ENCODE results near the gene SIGLECL1.

The SIGLECL1 gene

DNA sequence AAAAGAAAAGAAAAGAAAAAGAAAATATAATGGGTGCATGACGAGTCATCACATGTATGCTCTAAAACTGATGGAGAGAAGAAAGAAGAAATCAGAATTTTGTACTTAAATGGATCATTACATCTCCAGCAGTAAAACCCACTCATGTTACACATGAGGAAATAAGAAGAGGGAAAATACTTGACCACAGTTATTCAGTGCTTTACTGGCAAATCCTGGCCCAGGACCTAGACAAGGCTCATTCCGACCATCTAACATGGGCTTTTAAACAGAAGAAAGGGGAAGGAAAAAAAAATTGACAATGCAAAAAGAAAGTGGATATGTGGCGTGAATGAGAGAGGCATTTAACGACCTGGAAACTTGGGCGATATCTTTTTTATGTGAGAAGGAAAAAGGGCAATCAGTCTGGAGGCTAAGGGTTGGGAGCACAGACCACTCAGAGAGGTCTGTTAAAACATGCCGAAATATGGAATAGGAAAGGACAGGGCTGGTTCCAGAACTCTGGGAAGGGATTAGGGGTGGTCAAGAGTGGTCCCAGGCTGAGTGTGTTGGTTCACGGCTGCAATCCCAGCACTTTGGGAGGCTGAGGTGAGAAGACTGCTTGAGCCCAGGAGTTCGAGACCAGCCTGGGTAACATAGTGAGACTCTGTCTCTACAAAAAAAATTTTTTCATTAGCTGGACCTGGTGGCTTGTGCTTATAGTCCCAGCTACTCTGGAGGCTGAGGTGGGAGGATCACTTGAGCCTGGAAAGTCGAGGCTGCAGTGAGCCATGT lies 1.6 kb downstream of the SIGLECL1 start:
- no peak for DNase-seq

GRCh38 chr19:51253088-51253806 lies 2.4 kb downstream of the SIGLECL1 start:
- no peak for DNase-seq

- no peak for DNase-seq
Measured at GRCh38 chr19:51256155-51256625, 5.3 kb downstream of the SIGLECL1 start.

DNA sequence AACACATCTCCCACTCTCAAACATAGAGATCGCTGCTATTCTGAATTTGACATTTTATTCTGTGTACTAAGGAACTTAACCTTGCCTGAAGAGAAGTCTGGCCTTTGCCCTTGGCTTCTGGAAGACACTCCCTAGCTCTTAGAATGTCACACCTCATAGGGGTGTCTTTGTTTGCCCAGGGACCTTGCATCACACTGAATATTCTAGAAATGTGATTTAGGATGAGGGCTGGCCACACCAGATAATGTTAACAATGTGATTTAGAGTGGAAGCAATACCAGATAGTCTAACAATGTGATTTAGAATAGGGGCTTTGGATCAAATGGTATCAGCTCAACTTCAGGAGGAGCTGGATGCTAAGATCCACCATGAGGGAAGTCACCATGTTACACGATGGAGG lies 6.6 kb downstream of the SIGLECL1 start:
- no peak for DNase-seq

DNA sequence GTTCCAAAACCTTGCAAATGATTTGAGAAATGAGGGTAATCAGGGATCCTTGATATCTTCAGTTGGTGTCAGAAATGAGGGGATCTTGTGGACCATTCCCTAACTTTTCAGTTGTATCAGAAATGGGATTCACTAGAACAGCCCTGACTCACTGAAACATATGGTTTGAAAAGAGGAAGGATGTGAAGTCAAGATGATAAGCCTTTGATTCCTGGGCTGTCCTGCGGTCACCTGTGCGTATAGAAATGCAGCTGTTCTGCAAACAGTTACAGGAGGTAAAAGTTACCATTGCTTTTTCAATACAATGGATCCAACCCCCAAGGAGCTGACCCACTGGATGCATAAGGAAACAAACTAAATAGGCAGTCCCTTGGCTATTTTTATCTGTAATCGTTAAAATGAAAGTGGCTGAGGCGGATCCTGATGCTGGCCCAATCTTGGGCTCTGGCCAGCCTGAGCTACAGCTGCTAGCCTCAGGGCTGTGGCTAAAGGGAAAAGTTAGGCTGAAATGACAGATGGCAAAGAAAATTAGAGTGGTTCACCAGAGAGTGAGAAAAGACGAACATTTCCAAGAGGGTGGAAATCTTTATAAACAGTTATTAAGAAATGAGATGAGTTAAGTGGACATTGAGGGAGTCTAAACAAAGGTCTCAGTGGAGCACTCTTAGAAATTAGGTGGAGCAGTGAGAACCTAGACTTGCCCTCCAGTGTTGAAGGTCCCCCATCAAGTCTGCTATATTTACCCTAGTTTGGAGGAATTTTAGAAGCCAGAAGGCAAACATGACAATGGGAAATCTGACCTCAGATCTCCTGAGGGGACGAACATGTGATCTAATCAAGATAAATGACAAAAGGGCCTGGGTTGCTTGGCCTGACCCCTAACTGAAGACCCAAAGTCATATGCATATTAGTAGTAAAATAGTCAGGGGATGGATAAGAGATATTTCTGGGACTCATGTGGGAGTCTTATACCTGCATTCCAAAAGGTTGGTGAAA lies 7.6 kb downstream of the SIGLECL1 start:
- DNase-seq = no peak

DNA sequence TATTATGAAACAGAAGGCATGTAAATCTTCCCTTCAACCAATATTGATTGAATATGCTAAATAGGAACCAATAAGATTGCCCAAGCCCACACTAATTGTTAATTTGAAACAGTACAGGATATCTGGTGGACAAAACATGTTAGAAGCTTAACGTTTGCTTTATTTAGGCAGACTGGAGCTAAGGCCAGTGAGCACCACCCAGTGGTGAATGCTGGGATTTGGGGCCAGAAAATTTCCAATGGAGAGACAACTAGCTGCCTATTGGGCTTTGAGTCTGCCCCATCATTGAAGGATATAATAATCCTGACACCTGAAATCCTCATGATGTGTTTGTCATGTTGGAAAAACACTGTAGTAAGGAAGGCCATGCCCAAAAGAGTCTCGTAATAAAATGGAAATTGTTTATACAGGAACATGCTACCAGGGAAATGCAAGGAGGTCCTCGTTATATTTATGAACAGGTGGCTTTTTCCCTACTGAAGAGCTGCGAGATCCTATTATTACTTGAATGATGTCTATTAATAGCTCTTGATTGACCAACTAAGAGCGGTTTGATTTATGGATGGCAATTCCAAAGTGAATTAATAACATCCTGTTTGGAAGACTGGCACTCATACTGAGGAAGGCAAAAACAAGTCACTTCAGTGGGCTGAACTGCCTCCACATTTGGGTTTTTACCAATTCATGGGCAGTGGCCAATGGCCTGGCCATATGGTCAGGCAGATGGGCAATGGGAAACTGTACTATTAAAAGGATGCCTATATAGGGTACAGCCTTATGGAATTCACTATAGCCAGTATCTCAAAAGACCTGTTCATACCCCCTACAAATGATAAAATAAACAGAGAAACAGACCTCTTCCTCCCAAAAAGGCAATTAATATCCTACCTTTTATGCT lies 8.7 kb downstream of the SIGLECL1 start:
- peak in 30 of 58 donors; percentile 0 to 53 (median 4) for DNase-seq

DNA sequence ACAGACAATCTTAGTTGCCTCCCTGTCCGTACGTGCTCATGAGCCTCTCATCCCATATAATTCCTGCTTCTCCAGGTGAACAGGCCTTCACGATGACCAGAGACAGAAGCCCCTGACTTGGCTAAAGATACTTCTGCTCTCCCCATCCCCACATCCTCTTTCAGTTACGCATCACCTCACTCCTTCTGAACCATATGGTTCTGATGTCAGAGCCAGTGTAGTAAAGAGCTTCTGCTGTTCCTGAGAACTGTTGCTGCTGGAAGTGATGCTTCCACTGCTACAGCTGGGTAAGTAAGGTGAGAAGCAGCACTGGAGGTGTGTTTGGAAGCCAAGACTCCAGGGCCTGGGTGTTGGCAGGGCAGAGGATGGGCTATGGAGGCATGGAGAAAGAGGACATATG lies 12.9 kb downstream of the SIGLECL1 start:
- no peak for DNase-seq

DNA sequence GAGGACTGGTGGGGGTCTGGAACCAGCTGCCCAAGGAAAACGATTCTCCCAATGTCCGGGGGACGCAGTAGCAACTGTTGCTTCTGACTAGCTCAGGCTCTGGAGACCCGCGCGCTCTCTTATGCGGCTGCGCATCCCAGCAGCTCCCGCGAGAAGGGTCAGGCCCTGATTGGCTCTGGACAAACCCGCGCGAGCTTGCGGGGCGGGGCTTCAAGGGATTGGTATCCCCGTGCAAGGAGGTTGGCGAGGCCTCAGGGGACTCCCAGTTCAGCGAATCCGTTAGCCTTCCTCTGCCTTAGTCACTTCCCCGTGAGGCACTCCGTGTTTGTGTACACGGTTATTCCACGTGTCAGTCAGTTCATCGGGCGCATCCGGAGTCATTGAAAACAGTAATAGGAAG lies 20.2 kb downstream of the SIGLECL1 start:
- peak in 3 of 58 donors; percentile 2 to 8 (median 7) for DNase-seq

GRCh38 chr19:51272183-51272810 lies 21.4 kb downstream of the SIGLECL1 start:
- no peak for DNase-seq

DNA sequence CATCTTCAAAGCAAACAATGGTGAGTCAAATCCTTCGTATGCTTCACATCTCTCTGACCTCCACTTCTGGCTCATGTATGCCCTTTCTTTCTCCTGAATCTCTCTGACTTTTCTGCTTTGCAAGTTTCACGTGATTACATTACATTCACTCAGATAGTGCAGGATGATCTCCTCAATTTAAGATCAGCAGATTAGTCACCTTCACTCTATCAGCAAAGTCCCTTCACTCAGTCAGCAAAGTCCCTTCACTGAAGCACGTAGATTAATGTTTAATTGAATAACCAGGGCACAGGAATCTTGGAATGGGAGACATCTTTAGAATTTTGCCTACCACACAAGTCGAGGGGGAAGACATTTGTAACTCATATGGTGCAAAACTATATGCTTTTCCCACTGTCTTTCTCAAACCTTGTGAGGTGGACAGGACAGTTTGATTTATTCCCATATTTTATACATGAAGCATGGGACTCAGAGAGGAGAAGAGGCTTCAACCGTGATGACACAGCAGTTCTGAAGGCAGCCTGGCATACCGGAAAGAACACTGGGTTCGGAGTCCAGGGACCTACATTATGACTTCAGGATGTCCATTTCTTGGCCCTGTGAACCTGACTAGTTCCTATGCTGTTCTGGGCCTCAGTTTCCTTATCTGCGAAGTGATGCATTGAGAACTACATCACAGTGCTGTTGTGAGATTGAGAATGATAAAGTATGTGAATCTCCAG lies 23.3 kb downstream of the SIGLECL1 start:
- no peak for DNase-seq

DNA sequence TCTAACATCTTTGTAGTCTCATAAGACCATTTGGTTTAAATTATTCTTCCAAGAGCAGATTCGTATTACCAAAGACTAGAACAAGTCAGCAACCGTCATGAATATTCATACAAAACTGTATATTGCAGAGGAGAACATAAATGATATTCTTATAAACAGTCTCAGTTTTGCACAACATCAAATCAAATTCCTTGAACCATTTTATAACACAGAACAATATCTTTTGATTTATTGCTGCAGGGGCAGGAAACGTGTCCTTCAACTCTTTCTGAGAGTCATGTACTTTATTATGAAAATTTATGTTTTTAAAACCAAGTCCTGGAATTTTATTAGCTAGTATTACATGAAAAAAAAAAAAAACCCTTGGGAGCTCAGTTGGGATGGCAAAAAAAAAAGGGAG lies 26.2 kb downstream of the SIGLECL1 start:
- DNase-seq = no peak

DNA sequence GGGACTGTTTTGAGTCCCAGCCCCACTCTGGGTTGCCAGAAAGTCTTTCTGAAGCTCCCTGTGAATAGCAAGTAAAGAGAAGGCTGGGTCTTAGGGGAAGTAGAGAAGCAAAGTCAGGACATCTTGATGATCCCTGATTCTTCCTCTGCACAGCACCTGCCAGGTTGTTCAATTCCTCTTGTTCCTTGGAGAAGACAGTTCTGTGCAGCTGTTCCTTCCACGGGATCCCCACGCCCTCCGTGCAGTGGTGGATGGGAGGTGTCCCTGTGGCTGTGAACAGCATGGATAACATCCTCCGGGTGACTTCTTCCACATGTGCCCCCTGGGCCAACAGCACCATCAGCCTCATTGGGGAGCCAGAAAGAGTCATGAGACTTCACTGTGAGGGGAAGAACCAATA lies 31.5 kb downstream of the SIGLECL1 start:
- no peak for DNase-seq

DNA sequence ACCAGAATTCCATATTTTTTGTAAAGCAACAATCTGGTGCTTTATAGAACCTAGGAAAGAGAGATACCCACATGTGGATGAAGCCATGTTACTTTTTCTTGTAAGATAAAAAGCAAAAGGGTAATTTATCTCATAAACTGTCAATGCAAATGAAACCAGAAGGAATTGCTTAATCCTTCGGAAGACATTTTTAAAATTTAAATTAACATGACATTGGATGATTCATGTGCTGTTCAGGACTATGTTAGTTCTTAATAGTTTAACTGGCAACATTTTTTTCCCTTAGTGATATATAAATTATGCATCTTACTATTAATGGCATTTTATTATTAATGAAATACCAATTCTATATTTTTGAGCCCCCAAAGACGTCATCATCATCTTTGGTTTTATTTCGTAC lies 34.8 kb downstream of the SIGLECL1 start:
- no peak for DNase-seq

DNA sequence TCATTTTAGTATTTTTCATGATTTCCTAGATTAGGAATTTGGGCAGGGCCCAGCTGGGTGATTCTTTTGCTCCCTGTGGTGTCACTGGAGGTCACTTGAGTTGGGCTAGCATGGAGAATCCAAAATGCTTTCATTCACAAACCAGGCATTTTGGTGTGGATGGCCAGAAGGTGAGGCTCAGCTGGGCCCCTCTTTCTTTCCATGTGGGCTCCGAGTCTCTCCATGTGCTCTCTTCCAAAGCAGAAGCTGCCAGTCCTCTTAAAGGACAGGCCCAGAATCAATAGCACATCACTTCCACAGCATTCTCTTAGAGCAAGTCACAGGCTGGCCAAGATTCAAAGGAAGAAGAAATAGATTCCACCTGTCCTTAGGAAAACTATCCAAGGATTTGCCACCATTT lies 38.8 kb downstream of the SIGLECL1 start:
- no peak for DNase-seq

GRCh38 chr19:51292971-51293370 lies 42.1 kb downstream of the SIGLECL1 start:
- DNase-seq = peak in 7 of 58 donors; percentile 1 to 31 (median 7)

DNA sequence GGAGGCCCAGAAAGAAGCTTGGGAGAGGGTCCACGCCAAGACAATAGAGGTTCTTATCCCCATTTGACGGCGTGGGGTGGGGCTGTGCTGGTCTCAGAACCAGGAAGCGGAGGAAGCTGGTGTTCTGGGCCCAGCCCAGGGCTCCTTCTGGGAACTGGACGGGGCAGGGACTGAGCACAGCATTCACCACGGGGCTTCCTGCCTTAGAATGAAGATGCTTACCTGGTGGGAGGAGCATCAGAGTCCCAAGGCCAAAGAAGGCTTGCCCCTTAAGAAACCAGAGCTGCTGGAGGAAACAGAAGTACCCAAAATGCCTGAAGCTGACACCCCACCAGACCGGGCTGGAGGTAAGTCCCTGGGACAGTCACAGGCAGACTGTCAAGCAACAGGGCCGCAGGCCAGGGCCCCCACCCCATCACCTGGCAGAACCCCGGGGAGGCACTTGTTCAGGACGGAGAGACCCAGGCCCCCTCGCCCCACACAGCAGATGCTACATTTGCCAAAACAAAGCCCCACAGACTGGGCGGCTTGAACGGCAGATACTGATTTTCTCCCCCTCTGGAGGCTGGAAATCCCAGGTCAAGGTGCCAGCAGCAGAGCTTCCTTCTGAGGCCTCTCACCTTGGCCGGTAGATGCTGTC lies 42.8 kb downstream of the SIGLECL1 start:
- no peak for DNase-seq

- no peak for DNase-seq
Measured at GRCh38 chr19:51294211-51294976, 43.5 kb downstream of the SIGLECL1 start.

- no peak for DNase-seq
Measured at GRCh38 chr19:51294977-51295375, 44.1 kb downstream of the SIGLECL1 start.
